HG03432 (cell line): Measurements from ENCODE around the gene VSIG4.

ENCODE experiments used
- ATAC-seq: cut with Tn5 transposase; IDR thresholded peaks from one replicate; pipeline ENCODE4 v1.9.1; 2021; ENCODE audit warnings: mild to moderate bottlenecking, moderate library complexity; ENCODE audit not compliant: unreplicated experiment

The VSIG4 gene

DNA sequence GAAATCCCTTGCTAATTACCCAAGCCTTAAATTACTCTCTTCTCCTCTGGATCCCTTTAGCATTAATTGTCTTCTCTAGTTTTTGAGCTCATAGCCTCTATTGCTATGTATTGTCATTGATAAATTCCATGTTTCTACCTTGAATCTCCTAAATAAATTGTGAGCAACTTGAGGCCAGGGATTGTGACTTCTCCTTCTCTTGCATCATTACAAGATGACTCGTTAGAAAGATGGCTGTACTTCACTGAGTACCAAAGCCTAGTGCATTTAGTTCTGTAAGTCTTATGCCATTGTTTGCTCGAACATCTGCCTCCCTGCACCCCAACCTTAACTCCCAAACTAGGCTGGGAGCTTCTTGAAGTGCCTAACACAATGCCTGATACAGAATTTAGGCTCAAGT, 15.3 kb downstream of the VSIG4 start:
- no peak for ATAC-seq

DNA sequence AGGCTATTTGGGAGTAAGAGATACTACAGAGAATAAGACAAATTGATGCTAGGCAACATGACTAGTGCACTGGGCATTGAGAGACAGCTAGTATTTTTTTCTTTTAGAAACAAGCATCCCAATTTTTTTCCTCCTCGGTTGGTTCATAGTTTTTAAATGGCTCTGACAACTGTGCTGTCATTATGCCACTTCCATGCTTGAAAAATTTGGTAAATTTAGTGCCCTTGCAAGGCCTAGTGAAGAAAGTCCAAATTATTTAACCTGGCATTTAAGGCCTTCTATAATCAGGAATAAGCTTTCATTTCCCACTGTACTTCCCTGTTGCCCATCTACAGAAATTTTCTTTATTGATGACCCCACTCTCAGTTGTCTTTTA, 15.8 kb downstream of the VSIG4 start:
- ATAC-seq: no peak

DNA sequence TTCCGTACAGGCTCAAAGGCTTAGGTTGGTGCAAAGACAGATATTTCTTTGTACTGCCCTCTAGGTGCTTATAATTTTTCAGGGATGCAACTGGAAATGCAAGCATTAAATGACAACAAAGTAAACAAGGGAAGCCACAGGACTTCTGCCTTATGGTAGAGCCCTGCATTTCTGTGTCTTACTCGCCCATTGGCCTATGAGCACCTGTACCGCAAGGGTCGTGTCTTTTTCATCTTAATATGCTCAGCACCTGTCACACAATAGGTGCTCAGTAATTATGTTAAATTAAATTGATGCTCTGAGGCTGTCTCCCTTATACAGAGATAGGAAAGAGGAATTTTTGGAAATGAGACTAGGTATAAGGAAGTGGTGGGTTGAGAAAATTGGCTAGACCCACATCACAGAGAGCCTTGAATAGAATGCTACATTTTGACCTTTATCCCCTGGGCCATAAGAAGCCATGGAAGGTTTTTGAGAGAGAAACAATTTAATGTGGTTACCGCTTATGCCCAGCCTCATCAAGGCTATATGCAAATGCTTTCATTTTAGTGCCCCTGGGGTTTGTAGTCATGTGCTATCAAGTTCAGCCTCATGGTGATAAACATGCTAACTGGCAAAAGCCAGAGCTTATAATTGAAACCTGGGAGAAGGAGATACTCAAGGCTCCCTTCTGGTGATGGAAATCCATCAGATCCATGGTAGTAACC, 16.3 kb downstream of the VSIG4 start:
- no peak for ATAC-seq

DNA sequence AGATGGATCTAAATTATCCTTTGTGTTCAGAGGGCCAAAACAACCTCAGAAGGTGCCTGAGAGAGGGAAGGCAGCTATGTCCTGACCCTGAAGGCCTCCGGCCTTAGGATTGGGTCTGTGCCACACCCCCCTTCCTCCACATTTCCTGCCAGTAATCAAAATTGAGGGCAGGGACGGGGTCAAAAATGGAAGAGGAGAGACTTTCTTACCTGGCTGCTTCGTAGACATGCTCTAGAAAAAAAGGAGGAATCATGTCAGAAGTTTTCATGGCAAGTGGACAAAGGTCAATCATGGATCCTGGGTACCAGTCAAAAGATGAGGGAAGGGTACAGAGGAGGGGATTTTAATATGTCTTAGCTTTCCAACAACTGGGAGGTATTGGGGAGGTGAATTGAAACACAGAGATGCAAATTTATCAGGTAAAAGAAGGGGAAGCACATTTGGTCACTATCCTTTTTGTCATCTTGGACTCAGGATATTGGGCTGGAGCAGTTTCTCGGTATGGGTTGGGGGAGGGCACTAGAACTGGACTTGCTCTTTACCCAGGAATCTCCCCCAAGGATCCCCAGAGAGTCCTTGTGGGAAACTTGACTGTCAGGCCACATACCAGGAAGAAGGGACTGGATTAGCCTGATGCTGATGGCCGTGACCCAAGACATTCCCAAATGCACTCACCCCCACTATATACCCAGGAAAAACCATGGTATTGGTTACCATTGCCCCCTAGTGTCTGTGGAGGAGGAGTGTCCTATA, 17.1 kb downstream of the VSIG4 start:
- ATAC-seq: no peak

- ATAC-seq: no peak
These were observed 17.9 kb downstream of the VSIG4 start for GRCh38 chrX:66021765-66022631.

DNA sequence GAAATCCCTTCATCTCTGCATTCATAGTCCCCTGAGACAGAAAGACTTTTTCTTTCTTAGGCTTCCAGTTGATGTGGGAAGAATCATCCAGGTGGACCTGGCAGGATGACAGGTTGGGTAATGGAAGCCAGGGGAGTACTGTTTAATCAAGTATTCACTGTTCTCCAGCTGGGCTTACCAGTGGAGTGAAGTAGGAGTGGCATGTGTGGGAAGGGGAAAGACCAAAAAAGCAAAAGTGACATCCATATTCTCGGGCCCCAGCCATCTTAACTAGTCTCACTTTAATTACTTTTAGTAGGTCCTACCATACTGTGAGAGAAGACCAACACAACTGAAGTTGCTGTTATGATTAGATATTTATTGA, 18.5 kb downstream of the VSIG4 start:
- no peak for ATAC-seq

- no peak for ATAC-seq
These were observed 19.1 kb downstream of the VSIG4 start for GRCh38 chrX:66020631-66021334.

- ATAC-seq: no peak
These were observed 19.9 kb downstream of the VSIG4 start for GRCh38 chrX:66019974-66020373.

GRCh38 chrX:66019310-66019652, 20.6 kb downstream of the VSIG4 start:
- no peak for ATAC-seq

DNA sequence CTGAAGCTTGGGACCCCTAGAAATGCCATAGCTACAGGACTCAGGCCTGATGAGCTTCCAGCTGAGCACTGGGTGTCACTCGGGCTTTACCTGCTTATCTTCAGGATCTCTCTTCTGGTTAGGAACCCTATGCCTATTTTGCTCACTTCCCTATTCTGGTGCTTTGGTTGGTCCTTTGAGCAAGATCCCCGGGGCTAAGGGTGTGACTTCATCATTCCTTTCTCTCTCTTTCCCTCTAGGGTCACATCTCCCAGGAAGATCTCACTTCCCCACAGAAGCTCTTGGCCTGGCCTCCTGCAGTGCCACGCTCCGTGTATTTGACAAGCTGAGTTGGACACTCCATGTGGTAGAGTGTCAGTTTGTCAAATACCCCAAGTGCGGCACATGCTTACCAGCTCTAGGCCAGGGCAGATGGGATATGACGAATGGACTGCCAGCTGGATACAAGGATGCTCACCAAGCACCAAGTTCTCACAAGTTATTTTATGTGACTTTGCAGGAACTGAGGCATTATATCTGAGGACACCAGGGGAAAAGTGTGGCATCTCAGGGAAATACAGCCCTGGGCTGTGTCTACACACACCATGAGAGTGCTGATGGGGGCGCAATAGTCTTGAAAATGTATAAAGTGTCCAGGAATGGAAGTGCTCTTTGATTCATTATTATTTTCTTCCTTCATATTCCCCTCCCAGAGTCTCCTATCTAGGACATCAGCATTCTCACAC, 21.1 kb downstream of the VSIG4 start:
- no peak for ATAC-seq

- ATAC-seq: no peak
These were observed 22.2 kb downstream of the VSIG4 start for GRCh38 chrX:66017659-66018170.

DNA sequence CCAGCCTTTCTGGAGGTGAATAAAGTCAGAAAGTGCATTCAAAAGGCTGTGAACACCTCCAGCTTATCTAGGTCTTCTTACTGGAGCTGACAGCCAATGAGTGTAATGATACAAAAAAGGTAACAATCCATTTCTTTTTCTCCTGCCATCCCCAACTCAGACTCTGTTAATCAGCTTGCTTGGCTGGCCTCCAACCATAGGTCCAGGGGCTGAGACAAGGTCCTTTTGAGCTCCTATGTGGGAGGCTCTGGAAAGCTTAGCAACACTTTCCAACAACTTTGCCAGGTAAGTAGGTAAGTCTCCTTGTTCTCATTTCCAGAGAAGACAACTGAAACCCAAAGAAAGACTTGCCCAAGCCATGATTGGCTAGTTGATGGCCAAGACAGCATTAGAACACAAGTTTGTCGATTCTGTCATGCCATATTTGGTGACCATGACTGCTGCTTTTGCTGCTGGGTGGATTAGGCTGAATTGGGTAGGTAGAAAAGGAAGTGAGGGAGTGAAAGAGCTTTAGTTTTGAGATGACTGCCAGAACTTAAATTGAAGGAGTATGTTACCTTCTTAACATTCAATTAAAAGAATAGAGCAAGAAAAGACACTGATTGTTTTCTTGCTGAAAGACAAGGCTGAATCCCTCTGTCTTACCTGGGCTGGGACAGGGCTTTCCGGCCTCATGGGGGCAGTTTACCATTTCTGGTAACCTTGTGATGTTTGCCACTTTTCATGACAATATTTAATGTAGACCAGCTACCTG, 22.8 kb downstream of the VSIG4 start:
- ATAC-seq: peak; percentile 32

DNA sequence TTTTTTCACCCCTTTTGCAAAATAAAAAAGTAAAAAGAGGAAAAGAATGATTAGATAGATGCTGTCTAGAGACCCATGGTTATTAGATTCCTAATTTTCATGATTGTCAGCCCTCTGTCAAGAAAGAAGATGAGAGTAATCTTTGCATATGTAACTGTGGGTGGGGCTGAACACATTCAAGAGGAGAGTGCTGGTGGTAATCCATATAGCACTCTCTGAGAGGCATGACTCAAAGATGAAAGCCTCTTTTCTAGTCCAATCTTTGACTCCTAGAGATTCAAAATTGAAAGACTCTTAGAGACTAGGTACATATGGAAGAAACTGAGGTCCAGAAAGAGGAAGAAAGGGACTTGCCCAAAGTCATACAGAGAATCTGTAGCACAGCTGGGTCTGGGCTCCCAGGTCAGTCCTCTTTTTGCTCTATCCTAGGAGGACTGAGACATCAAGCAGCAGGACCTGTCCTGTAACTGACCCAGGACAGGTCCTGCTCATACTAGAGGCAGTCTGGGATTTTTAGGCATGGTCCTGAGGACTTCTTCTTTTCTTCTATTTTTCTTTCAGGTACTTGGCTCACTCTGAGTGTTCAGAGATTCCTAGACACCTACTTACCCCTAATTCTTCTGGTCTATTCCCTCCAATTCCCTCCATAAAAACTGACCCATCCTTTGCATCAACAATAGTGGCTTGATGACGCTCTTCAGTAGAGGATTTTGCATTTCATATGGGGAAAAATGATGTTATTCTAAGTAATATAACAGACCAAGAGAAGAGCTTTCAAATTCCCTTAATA, 23.8 kb downstream of the VSIG4 start:
- ATAC-seq: no peak

- ATAC-seq: peak; percentile 35
These were observed 24.6 kb downstream of the VSIG4 start for GRCh38 chrX:66015152-66015831.

- no peak for ATAC-seq
These were observed 25.3 kb downstream of the VSIG4 start for GRCh38 chrX:66014556-66014955.

- no peak for ATAC-seq
These were observed 25.8 kb downstream of the VSIG4 start for GRCh38 chrX:66014084-66014483.

- peak; percentile 33 for ATAC-seq
These were observed 26.6 kb downstream of the VSIG4 start for GRCh38 chrX:66013194-66013816.

- peak; percentile 38 for ATAC-seq
These were observed 27.8 kb downstream of the VSIG4 start for GRCh38 chrX:66012094-66012534.
